SH-SY5Y (cell line): Measurements from ENCODE around the gene TEX30.

Experiments
- GATA2 ChIP-seq: IDR thresholded peaks from 2 replicates; pipeline ENCODE4 v1.6.1; 2011; ENCODE audit warnings: mild to moderate bottlenecking, low read depth, low read length
- GATA3 ChIP-seq: IDR thresholded peaks from 2 replicates; pipeline ENCODE4 v1.6.1; 2011; ENCODE audit warnings: low read depth, mild to moderate bottlenecking, low read length, moderate library complexity

TEX30 gene

DNA sequence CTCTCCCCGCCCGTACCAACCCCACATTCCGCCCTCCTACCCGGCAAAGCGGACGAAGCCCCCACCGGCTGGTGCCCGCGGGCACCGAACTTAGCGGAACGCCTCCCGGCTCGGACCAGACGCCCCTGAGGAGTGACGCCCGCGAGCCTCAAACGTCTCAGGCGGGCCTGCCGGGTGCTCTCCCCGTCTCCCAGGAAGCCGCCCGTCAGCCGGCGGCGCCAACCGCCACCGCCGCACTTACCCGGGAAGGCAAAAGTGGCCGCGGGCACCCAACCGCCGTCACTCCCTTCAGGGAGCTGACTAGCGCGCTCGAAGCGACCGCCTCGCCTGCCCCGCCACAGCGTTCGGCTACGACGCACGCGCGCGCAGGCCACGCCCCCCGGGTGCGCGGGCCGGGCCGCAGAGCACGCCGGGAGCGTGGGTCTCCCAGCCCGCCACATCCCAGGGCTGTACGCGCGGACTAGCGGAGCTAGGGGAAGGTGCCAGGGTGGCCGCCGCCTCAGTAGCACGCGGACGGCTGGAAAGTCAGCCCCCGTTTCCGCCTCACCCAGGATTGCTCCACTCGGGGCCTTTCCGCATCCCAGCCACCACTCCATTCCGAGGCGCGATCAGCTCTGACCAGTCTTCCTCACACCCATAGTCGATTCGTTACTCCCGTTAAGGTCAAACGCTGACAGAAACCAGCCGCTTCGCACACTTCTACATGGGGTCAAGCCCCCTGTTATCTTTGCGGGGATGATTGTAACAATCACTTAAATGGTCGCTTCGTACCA is at the start of gene TEX30:
TEX30 (minus strand) TSS at position 346 of the 773 bp plus-strand sequence. CDS start 3,760 bp downstream, outside the sequence.
- TF ChIP-seq GATA3 (no peak), GATA2 (no peak)

DNA sequence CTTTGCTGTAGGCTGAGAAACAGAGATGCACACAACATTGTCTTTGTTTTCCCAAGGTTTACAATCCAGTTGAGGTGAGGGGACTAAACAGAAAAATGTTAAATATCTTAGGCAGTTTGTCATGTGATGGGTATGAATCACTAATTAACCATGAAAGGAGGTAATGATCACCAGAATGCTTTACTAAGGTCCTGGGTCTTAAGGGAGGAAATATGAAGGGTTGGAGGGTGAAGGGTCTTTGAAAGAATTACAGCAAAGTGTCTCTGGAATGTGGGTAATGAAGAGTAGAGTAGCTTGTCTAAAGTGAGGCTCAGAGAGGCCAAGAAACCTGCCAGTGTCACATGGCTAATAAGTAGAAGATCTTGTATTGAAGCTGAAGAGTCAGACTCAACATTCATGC is 44.3 kb upstream of the TEX30 start:
- TF ChIP-seq GATA2, result no peak
- no peak for TF ChIP-seq GATA3

DNA sequence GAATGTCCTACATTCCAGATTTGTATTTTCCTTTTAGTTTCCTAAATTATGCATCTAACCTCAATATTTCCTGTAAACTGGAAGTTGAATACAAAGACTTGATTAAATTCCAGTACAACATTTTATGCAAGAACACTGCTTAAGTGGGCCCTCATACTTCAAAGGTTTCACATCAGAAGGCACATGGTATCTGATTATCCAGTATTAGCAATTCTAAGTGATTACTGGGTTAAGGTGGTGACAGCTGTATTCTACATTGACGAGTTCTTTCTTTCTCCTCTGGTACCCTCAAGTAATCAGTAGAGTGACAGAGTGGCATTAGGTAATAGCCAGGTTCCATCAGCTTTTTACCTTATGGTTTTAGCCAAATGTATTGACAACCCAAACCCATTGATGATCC is 43.7 kb upstream of the TEX30 start:
- TF ChIP-seq GATA2 (no peak), GATA3 (no peak)

DNA sequence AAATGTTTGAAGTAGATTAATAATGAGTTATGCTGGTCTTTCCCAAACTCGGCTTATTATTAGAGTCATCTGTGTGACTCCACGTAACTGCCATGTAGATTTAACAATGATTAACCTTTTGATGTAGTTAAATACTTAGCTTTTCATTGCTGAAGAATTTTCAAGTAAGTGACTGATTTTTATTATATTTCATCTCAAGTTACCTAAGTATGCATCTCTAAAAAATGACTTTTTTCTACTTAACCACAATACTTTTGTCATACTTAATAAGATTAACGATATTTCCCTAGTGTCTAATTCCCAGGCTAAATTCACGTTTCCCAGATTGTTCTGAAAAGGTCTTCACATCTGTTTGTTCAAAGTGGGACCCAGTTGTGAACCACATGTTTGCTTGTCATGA is 43.1 kb upstream of the TEX30 start:
- no peak for TF ChIP-seq GATA3
- TF ChIP-seq GATA2, result no peak

- TF ChIP-seq GATA2 (no peak), GATA3 (no peak)
Observed at GRCh38 chr13:102815788-102816187, 42.2 kb upstream of the TEX30 start.

- TF ChIP-seq GATA3 (no peak), GATA2 (no peak)
Observed at GRCh38 chr13:102814793-102815192, 41.2 kb upstream of the TEX30 start.

GRCh38 chr13:102814025-102814607 is 40.5 kb upstream of the TEX30 start:
- TF ChIP-seq GATA3 (no peak), GATA2 (no peak)

DNA sequence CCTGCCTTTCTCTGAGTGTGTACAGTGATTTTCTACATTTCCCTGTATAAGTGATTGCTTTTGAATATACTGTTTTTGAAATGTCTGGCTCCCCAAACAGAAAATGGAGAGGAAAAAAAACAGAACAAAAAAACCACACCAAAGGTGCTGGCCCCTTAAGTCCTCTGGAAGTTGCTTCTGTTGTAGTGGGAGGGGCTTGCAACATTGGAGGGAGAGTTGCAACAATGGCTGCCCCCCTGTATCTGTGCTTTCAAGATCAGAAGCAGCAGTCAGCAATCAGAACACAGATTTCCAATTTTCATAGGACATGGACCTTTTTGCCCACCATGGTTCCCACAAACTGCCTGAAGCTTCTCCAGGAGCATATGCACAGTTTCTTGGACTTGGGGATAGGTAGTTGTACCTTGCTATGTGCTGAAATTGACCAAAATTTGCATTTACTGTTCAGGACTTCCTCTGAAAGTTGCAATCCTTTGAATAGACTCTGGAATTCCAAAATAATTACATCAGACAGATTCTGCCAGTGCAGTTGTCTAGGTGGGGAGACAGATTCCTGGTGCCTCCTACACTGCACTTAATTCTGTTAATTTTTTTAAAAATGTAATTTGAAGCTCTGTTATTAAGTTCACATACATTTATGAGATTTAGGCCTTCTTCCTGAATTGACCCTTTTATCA is 39.2 kb upstream of the TEX30 start:
- TF ChIP-seq GATA2 (no peak), GATA3 (no peak)

GRCh38 chr13:102807699-102808098 is 34.1 kb upstream of the TEX30 start:
- TF ChIP-seq GATA3, result no peak
- no peak for TF ChIP-seq GATA2

- TF ChIP-seq GATA3, result no peak
Observed at GRCh38 chr13:102805680-102806079, 32.1 kb upstream of the TEX30 start.

DNA sequence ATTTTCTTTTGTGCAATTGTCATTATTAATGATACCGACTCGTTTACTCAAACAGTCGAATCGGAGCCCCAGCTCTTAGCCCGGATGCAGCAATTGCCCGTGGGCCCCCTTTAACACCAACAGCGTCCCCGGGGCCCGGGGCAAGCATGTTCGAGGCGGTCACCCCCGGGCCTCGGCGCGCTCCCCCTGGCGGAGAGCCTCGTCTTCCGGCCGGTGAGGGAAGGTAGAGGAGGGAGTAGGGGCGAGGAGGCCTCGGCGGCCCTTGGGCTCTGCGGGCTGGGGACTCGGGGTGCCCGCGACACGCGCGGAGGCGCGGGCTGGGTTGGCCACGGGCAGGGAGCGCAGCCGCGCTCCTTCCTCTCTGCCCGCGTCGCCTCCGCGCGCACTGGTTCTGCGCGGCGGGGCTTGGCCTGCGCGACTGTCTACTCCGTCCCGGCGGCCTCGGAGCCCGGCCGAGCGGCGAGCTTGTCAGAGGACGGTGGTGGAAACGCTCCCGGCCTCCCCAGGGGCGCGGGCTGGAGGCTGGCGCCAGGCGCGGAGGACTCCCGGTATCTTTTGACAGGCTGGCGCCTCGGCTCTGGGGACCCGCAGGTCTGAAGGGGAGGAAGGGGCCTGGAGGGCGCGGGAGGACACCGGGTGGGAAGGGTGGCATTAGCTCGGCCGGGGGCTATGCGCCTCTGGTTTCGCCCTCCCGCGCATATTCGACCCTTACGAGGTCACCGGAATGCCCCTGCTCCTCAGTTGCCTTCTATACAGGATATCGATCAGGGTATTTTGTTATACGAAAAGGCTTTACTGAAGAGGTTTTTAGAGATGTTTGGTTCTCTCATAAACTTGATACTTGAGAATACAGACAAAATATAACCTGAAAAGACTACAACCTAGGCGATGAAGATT is 26.8 kb upstream of the TEX30 start:
- TF ChIP-seq GATA3, result no peak
- no peak for TF ChIP-seq GATA2

DNA sequence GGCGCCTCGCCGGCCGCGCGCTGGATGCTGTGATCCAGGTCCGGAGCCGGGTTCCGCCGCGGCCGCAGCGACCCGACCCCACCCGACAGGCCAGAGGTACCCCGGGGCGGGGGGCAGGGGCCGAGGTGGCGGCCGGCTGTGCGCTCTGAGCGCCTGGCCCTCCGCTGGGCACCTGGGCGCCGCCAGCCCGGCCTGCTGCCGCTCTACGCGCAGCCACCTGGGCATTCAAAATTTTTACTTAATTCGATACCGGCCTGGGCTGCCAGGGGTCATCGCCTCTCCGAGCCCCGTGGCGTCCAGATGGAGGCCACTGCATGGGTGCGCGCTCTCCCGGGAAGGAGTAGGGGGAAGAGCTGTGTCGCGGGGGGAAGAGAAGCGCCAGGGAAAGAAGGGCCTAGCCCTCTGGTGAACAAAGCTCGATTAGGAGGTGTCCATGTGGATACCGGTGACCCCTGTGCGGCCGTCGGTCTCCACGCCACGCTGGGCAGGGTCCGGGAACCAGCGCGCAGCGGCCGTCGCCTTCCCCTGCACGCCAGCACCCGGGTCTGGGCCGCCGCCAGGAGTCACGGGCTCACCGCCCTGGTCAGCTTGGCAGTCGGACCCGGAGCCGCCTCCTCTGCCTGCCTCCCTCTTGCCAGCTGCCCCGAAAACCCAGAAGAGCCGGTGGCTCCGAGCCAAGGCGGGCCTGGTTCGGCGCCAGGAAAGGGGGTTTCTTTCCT is 26.0 kb upstream of the TEX30 start:
- TF ChIP-seq GATA2, result no peak
- no peak for TF ChIP-seq GATA3
